Glomerular visceral epithelial cell (primary cell): ENCODE results near the gene ADAMTS4.

Source experiments
- DNase-seq: peaks from one replicate; pipeline ENCODE4 v3.0.0-alpha.2; 2016; ENCODE audit errors: extremely low spot score

ADAMTS4 gene

GRCh38 chr1:161219078-161219892, 20.4 kb upstream of the ADAMTS4 start:
- no peak for DNase-seq

- DNase-seq, result no peak
Observed at GRCh38 chr1:161218301-161219077, 19.6 kb upstream of the ADAMTS4 start.

- no peak for DNase-seq
Observed at GRCh38 chr1:161217831-161218230, 19.0 kb upstream of the ADAMTS4 start.

GRCh38 chr1:161216945-161217712, 18.3 kb upstream of the ADAMTS4 start:
- DNase-seq, result peak; percentile 89

- no peak for DNase-seq
Observed at GRCh38 chr1:161215076-161215475, 16.2 kb upstream of the ADAMTS4 start, which contains the start of gene FCER1G. TSS of gene FCER1G (plus strand) at chr1:161215295. CDS start at chr1:161215322, 27 bp downstream.

- DNase-seq, result no peak
Observed at GRCh38 chr1:161214369-161214768, 15.5 kb upstream of the ADAMTS4 start.

GRCh38 chr1:161209790-161210409, 11.0 kb upstream of the ADAMTS4 start:
- DNase-seq, result peak; percentile 77

- DNase-seq, result no peak
Observed at GRCh38 chr1:161207173-161207572, 8.3 kb upstream of the ADAMTS4 start.

GRCh38 chr1:161206411-161207140, 7.7 kb upstream of the ADAMTS4 start:
- DNase-seq, result no peak

- peak; percentile 99 for DNase-seq
Observed at GRCh38 chr1:161201836-161202712, 3.2 kb upstream of the ADAMTS4 start, which contains the start of gene NDUFS2. TSS of gene NDUFS2 (plus strand) at chr1:161202367. CDS start at chr1:161202386, 19 bp downstream.

- DNase-seq, result no peak
Observed at GRCh38 chr1:161200992-161201835, 2.4 kb upstream of the ADAMTS4 start.

GRCh38 chr1:161200421-161200991, 1.7 kb upstream of the ADAMTS4 start:
- no peak for DNase-seq

- no peak for DNase-seq
Observed at GRCh38 chr1:161199506-161200139, 769 bp upstream of the ADAMTS4 start.

GRCh38 chr1:161198194-161198896, 509 bp downstream of the ADAMTS4 start:
- no peak for DNase-seq

GRCh38 chr1:161197560-161198193, 1.2 kb downstream of the ADAMTS4 start:
- no peak for DNase-seq

- no peak for DNase-seq
Observed at GRCh38 chr1:161196521-161197451, 2.1 kb downstream of the ADAMTS4 start.
